Measurements from ENCODE around the gene ANTXR2.

DNA sequence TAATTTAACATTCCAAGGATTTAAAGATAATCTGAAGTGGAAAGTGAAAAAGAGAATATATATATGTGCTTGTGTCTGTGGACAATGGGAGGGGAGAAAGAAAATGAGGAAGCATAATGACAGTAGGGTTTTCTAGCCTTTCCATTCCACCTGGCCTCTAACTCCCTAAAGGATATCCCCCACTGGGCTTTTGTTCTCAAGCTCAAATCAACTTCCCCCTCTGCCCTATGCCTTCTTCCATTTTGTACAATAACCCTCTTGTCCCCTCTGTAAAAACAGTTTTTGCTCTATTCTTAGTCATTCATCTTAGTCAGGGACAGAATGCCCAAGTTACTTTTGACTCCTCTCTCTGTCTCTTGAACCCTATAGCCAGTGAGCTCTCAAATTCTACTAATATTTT is 23.6 kb downstream of the ANTXR2 start:
- TF ChIP-seq, protein P1, sequence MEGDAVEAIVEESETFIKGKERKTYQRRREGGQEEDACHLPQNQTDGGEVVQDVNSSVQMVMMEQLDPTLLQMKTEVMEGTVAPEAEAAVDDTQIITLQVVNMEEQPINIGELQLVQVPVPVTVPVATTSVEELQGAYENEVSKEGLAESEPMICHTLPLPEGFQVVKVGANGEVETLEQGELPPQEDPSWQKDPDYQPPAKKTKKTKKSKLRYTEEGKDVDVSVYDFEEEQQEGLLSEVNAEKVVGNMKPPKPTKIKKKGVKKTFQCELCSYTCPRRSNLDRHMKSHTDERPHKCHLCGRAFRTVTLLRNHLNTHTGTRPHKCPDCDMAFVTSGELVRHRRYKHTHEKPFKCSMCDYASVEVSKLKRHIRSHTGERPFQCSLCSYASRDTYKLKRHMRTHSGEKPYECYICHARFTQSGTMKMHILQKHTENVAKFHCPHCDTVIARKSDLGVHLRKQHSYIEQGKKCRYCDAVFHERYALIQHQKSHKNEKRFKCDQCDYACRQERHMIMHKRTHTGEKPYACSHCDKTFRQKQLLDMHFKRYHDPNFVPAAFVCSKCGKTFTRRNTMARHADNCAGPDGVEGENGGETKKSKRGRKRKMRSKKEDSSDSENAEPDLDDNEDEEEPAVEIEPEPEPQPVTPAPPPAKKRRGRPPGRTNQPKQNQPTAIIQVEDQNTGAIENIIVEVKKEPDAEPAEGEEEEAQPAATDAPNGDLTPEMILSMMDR (IDR thresholded peaks at IDR 0.05): no peak
- no peak for TF ChIP-seq POLR2A (IDR thresholded peaks at IDR 0.05)

All from Peyer's patch (tissue), 4 donors.